ENCODE results near the gene MUCL3.

DNA sequence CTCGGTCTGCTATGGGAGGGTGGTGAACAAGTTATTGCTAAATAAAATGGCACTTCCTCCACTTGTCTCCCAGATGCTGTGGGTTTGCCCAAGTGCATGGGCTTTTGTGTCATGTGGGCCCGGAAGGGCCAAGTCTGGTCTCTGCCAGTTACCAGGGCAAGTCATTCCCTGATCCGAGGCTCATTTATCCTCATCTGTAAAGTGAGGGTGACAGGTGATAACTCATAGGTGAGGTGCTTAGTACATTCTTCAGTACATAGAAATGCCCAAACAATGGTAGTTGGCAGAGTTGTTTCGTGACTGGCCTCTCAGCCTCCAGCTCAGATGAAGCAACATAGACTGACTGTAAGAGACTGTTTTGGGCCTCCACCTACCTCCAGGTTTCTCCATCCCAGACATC lies 2.0 kb upstream of the MUCL3 start:
- TF ChIP-seq POLR2AphosphoS5 (IDR thresholded peaks at IDR 0.05) (no peak), POLR2A (IDR thresholded peaks at IDR 0.05) (no peak)
- TF ChIP-seq, protein P1, sequence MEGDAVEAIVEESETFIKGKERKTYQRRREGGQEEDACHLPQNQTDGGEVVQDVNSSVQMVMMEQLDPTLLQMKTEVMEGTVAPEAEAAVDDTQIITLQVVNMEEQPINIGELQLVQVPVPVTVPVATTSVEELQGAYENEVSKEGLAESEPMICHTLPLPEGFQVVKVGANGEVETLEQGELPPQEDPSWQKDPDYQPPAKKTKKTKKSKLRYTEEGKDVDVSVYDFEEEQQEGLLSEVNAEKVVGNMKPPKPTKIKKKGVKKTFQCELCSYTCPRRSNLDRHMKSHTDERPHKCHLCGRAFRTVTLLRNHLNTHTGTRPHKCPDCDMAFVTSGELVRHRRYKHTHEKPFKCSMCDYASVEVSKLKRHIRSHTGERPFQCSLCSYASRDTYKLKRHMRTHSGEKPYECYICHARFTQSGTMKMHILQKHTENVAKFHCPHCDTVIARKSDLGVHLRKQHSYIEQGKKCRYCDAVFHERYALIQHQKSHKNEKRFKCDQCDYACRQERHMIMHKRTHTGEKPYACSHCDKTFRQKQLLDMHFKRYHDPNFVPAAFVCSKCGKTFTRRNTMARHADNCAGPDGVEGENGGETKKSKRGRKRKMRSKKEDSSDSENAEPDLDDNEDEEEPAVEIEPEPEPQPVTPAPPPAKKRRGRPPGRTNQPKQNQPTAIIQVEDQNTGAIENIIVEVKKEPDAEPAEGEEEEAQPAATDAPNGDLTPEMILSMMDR (IDR thresholded peaks at IDR 0.05): no peak
